T-helper 9 cell (primary cell): ENCODE measurements around the gene RPH3AL.
"Not testable (repeated sequence)": the region's sequence is repeated elsewhere in the genome, so short reads cannot be mapped to it uniquely, and the experiment has no call there.

Source experiments
- DNase-seq: peaks from one replicate; pipeline ENCODE4 v3.0.0-alpha.2; 2020

Gene RPH3AL

DNA sequence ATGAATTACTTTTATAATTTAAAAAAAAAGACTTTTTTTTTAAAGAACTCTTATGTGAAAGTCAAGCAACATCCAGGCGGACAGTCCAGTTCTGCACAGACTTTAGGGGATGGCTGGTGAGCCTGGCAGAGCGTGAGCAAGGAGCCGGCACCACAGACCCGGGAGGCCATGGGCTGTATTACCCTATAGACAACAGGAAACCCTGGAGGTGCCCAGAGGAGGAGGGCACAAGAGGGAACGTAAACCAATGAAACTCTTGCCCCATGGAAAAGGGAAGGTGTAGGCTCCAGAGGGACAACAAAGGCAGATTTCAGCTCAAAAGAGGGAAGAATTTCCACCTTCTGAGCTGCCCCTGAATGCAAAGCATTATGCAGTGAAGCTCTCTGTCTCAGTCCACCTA lies 25.5 kb upstream of the RPH3AL start:
- DNase-seq, result no peak

DNA sequence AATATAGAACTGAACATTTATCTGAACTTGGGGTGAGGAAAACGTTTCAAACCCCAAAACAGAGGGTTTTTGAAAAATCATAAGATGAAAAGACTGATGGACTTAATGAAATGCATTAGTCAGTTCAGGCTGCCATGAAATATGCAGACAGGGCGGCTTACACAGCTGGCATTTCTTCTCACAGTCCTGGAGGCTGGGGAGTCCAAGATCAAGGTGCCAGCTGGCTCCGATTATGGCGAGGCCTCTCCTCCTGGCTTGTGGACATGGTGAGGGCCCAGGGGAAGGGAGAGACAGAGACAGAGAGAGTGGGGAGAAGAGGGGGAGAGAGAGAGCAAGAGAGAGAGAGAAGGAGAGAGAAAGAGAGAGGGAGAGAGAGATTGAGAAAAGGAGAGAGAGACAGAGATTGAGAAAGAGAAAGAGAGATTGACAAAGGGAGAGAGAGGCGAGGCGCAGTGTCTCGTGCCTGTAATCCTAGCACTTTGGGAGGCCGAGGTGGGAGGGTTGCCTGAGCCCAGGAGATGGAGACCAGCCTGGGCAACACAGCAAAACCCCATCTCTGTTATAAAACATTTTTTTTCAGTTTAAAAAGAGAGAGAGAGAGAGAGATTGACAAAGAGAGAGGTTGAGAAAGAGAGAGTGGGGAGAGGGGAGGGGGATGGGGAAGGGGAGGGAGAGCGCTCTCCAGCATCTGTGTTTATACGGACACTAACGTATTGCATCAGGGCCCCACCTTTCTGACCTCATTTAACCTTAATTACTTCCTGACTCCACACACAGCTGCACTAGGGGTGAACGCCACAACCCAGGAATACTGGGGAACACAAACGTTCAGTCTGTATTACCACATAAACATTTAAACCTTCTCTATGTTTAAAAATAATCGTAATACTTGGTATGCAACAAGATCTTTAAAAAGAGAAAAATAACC lies 24.6 kb upstream of the RPH3AL start:
- no peak for DNase-seq

DNA sequence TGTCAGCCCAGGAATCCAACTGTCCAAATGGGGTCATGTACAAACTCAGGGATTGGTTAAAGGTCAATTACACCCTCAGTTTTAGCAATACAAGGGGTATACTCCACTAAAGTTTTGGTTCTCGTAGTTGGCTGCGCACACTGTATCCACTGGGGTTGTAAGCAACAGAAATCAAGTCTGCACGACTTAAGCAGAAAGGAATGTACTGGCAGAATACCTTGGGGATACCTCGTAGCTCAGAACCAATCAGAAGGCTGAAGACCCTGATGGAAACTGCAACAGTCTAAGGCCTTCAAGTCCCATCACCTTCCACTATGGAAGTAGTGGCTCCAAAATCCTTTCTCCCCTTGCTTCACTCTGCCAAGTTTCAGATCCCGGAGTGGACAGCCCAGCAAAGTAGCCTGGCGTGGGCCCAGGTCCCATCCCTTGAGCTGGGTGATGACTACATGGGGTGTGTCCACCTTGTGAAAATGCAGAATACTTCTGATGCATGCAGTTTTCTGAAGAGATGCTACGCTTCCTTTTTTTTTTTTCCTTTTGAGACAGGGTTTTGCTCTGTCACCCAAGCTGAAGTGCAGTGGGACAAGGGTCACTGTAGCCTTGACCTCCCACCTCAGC lies 21.1 kb upstream of the RPH3AL start:
- no peak for DNase-seq

DNA sequence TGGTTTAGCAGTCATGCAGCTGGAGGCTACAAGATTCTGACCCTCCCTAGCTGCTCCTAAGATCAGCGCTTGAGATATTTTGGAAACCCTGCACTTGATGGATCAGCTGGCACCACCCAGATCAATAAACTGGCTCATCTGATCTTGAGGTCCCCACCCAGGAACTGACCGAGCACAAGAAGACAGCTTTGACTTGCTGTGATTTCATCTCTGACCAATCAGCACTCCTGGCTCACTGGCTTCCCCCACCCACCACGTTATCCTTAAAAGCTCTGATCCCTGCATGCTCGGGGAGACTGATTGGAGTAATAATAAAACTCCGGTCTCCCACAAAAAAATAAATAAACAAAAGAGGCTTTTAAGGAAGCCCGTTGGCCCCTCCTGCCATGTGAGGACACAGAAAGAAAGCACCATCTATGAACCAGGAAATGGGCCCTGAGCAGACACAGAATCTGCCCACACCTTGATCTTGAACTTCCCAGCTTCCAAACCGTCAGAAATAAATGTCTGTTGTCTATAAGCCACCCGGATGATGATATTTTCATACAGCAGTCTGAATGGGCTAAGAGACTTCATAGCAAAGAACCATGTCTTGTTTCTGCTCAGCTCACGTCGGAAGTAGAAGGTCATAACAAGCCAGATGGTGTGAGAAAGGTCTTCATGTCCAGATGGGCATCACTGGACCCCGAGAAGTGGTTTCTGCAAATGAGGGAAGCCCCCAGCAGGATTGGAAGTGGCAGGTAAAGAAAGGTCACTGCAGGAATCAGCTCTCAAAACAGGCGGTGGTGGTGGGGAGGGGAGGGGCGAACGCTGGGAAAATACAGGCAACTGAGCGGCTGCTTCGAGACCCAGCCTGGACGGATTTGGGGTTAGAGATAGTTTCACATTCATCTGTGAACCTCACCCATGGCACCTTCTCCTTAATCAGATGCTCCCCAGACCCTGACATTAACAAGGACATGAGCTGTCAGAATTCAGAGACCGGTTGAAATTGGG lies 19.8 kb upstream of the RPH3AL start:
- no peak for DNase-seq

DNA sequence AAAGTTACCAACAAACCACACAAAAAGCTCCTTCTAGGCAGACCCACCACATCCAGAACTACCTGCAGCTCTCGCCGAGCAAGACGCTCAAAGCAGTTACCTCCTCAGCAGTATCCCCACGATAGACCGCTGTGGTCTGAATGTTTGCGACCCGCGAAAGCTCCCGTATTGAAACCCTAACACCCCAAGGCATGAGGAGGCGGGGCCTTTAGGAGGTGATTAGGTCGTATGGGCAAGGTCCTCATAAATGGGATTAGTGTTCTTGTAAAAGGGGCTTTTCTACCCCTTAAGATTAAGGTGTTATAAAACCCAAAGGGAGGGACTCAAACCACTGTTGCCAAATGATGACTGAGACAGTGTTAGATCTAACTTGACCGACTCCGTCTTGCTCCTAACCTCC lies 19.0 kb upstream of the RPH3AL start:
- no peak for DNase-seq

DNA sequence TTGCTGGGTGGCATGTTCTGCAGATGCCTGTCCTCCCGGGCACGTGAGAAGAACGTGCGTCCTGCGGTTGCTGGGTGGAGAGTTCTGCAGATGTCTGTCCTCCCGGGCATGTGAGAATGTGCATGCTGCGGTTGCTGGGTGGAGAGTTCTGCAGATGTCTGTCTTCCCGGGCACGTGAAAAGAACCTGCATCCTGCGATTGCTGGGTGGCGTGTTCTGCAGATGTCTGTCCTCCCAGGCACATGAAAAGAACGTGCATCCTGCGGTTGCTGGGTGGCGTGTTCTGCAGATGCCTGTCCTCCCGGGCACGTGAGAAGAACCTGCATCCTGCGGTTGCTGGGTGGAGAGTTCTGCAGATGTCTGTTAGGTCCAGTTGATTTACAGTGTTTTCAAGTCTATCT lies 15.0 kb upstream of the RPH3AL start:
- not testable (repeated sequence) for DNase-seq

DNA sequence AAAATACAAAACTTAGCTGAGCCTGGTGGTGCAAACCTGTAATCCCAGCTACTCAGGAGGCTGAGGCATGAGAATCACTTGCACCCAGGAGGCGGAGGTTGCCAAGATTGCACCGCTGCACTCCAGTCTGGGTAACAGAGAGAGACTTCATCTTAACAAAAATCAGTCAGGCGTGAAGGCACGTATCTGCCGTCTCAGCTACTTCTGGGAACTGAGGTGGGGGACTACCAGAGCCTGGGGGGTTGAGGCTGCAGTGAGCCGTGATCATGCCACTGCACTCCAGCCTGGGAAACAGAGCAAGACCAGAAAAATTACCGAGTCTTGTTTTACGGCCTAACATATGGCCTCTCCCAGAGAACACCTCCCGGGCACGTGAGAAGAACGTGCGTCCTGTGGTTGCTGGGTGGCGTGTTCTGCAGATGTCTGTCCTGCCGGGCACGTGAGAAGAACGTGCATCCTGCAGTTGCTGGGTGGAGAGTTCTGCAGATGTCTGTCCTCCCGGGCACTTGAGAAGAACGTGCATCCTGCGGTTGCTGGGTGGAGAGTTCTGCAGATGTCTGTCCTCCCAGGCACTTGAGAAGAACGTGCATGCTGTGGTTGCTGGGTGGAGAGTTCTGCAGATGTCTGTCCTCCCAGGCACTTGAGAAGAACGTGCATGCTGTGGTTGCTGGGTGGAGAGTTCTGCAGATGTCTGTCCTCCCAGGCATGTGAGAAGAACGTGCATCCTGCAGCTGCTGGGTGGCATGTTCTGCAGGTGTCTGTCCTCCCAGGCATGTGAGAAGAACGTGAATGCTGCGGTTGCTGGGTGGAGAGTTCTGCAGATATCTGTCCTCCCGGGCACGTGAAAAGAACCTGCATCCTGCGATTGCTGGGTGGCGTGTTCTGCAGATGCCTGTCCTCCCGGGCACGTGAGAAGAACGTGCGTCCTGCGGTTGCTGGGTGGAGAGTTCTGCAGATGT lies 14.3 kb upstream of the RPH3AL start:
- not testable (repeated sequence) for DNase-seq

DNA sequence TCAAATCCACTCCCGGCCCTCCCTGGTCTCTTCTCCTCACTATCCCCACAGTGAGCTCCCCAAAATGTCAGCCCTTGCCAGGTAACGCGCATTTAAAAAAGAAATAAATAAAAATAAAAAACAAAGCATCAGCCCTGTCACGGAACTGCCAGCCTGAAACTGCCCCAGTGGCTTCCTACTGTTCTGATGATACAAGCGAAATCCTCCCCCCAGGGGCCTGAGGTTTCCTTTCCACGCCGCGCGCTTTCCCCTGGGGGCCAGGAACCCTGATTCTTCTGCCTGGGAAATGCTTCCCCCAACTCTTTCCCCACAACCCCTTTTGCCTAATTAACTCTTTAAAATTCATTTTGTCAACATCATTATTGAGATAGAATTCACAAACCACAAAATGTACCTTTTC lies 12.2 kb upstream of the RPH3AL start:
- DNase-seq, result no peak

DNA sequence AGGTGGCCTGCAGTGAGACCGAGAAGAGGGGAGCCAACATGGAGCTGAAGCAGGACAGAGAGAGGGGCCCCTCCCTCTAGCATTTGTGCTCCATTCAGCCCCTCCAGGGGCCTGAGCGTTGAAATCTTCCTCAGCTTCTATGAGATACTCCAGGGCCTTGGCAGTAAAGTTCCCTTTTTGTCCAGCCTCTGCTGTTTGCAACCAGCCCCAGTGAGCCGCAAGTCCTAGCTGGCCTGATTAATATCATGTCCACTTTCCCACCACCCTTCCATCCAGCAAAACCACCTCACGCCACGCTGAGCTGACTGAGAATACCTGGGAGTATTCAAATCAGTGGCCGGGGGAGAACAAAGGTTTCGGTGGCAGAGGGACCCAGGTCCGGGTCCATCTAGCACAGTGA lies 11.7 kb upstream of the RPH3AL start:
- DNase-seq, result no peak

DNA sequence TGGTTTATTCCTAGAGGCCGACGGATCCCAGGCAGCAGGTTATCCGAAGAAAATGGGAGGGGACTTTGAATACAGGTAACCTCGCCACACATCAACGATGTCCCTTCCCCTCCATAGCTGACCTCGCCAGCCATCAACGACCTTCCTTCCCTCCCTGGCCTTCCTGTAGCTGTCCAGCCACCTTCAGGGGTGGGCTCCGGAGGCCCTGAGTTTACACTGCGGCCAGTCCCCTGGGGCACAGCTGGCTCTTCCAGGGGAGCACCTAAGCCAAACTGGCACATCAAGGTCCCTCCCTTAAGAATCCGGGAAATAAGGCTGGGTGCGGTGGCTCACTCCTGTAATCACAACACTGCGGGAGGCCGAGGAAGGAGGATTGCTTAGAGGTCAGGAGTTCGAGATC lies 10.1 kb upstream of the RPH3AL start:
- DNase-seq, result no peak

DNA sequence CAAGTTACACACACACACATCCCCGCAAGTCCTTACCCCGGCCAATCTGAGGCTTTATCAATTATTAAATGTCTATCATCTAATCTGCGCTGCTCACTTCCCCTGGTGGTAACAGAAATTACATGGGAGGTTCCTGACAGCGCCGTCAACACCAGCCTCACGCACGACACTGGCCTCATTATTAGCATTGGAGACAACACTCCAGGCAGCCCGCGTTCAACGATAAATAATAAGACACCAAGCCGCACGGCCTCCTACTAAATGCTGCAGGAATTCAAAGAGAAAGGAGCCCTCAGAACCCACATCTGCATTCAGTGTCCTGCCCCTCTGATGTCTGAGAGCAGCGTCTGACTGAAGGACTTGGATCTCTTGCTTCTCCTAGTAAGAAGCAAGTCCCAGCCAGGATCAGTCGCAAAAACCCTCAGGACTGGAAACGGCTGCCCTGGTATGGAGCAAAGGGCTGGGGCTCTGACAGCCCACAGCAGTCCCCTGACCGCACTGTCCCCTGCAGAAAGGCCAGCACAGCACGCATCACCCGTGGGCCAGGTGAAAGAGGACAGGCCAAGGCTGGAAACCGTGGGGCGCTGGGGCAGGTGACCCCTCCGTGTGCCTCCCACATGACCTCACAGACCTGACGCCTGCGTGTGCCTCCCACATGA lies 7.6 kb upstream of the RPH3AL start:
- DNase-seq, result no peak

DNA sequence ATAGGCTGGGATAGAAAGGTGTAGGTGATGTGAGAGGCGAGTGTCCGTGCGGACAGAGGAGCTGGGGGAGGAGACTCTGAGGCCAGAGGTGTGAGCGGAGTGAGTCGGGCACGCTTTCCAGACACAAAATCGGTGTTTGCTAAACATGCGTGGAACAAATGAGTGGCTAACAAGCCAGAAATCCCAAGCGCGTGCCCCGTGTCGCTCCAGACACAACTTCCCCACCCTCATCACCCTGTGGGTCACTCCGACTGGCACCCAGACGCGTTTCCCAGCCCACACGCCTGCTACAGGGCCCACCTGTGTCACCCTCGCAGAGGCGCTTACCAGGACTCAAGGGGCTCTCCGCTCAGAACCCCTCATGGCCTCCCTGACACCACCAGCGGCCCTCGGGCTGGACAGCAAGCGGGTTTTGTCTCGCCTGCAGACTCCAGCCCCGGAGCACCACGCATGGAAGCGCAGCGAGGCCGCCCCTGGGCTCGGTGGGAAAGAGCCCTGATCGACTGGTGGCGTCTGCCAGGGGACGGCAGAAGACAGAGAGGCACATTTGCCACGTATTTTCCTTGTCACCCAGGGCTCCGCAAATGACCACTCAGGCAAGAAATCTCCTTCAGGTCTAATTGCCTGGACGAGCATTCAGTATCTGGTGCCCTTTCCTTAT lies 6.0 kb upstream of the RPH3AL start:
- DNase-seq, result no peak

DNA sequence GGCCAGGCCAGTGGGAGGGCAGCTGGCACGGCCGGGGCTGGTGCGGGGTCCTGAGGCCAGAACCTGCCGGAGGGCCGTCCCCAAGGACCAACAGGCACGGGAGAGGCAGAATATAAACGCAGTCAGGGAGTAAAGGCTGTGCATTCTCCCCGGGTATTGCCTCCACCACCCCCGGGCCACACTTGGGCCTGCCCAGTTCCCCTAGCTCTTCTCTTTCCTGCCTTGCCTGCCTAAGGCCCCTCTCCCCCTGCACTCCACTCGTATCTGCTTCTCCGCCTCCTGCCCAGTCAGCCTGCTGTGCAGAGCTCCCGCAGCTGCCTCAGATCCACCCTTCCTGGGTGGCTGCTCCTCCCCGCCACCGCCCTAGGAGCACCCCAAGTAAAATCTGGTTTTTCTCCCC lies 5.0 kb upstream of the RPH3AL start:
- no peak for DNase-seq

DNA sequence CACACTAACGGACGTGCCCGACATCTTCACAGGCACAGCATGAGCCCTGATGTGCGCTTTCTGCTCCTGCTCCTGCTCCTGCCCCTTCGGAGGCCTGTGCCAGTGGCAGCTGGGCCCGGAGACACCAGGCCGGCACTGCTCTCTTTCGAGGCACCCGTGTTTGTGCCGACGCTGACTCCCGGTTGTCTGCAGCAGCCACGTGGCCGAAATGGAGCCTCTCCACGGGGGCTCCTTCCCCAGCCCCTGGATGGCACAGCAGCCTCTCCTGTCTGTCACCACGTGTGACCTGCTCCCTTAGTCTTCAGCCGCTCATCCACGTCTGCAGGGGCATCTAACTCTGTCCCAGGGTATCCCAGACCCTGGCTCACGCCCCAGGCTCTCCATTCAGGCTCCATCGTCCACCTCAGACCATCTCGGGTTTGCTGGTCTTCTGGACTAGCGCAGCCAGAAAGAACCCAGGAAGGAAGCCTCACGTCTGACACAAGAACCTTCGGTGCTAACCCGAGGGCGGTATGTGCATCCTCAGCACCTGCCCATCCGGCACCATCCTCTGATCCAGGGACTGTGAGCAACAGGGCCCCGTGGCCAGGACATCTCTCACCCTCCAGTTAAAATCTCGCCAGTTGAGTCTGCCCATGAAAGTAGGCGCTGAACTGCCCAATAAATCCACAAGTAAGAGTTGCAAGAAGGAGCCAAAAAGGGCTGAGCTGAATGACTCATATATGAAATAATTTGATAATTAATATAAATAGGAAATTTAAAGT lies 4.2 kb upstream of the RPH3AL start:
- no peak for DNase-seq

DNA sequence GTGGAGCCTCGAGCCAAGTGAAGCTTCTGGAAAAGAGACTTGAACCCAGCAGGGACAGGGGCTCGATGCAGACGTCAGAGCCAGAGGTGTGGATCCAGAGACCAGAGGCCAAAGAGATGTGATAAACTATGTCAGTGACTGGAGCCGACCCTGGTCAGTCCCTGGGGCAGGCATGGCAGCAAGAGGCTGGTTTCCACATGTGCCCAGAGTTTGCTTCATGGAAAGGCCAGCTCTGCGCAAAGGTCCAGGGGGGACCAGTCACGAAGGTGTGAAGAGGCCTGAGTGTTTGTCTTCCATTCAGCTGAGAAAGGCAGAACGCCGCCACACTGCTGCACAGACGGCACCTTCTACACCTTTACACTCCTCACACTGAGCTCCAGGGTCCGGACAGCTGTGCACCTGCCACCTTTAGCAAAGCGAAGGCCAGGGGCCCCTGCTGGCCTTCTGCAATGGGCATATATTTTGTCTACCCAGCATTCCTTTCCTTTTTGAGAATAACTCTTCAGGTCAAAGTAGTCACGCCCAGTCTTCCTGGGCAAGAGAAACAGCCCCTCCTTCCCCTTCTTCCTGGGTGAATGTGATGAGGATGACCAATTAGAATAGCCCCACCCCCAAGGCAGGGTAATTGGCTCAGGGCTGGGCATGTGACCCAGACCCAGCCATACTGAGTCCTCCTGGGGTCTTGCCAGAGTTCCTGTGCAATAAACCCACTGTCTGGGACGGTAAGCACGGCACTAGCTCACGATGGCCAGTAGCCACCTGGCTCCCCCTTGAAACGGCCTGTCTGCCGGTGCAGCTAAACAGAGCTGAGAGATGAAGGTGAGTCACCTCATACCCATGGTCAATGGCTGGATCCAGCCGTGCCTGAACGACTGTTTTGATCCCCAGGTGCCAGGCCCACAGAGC lies 2.3 kb upstream of the RPH3AL start:
- DNase-seq, result no peak

DNA sequence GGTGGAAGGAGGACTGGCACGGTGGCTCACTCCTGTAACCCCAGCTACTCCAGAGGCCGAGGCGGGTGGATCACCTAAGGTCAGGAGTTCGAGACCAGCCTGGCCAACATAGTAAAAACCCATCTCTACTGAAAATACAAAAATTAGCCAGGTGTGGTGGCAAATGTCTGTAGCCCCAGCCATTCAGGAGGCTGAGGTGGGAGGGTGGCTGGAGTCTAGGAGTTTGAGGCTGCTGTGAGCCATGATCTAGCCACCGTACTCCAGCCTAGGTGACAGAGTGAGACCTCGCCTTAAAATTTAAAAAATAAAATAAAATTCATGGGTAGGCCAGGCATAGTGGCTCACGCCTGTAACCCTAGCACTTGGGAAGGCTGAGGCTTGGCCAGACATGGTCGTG lies 1.2 kb upstream of the RPH3AL start:
- DNase-seq, result no peak

DNA sequence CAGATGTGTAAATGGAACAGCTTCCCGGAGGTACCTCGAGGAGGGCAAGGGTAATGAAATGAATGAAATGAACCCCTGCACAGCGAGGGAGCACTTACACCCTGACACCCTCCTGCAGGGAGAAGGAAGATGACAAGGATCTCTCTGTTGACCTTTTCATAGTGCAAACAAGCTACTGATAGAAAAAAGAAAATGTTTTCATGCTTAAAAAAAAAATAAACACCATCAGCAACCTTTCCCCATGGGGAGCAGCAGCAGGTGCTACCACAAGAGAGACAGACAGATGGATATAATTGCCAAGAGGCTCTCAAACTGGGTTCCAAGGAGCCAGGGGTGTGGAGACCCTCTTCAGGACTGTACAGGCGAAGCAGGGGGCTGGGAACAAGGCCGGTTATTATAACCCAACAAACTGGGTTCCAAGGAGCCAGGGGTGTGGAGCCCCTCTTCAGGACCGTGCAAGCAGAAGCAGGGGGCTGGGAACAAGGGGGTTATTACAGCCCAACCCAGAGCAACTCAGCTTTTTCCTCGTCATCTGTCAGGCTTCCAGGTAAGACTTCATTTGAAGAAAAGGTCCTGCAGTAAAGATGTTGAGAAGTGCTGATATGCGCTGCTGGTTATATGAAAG lies 718 bp upstream of the RPH3AL start:
- no peak for DNase-seq

DNA sequence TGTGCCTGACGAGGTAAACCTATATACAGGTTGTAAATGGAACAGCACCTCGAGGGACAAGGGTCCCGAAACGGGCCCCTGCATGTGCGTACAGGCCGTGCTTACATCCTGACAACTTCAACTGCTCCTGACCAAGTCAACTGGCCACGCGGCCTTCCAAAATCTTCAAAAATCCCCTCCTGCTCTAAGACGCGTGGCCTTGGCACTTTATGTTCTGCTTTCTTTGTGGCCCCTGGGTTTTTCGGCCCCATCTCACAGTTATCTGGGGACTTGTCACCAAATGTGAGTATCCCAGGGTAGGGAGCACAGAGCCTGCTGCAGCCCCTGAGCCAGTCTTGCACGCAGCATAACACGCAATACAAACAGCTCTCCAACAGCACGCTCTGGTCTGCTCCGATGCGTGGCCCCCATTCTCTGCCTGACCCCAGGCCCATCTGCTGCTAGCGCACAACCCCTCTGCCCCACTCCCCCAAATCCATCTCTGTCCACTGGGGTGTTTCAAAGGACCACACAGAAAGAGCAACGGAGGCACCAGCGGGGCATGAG lies 659 bp downstream of the RPH3AL start:
- no peak for DNase-seq
